HEK293 (cell line): ENCODE data around the gene FSTL5.

Experiments
- OVOL3 ChIP-seq: fragments of 450-650 bp; formaldehyde crosslinking; IDR thresholded peaks from 2 replicates; pipeline ENCODE4 v1.5.1; 2016; ENCODE audit warnings: missing biosample characterization, missing genetic modification characterization
- SCRT1 ChIP-seq: fragments of 450-650 bp; formaldehyde crosslinking; IDR thresholded peaks from 2 replicates; pipeline ENCODE4 v1.5.1; 2016; ENCODE audit warnings: missing biosample characterization, missing genetic modification characterization, borderline replicate concordance
- SETDB1 ChIP-seq: IDR thresholded peaks from one replicate; pipeline ENCODE4 v1.6.1; 2017; ENCODE audit warnings: mild to moderate bottlenecking, low read length, moderate library complexity, mixed read lengths; ENCODE audit not compliant: insufficient read length
- YY1 ChIP-seq: fragments of 450-650 bp; formaldehyde crosslinking; IDR thresholded peaks from 2 replicates; pipeline ENCODE4 v1.5.1; 2018; ENCODE audit warnings: missing biosample characterization, missing genetic modification characterization
- ZFP3 ChIP-seq: fragments of 450-650 bp; formaldehyde crosslinking; IDR thresholded peaks from 2 replicates; pipeline ENCODE4 v1.5.1; 2016; ENCODE audit warnings: low read depth, missing biosample characterization, missing genetic modification characterization
- ZNF274 ChIP-seq, 2 experiments: fragments of 200-500 bp in 1 of 2; fragments of 450-650 bp in 1 of 2; sonication (Bioruptor generic) in 1 of 2; formaldehyde crosslinking in 1 of 2; IDR thresholded peaks; 2 replicates each; pipeline versions ENCODE4 v1.5.1 to v1.6.1; 2014 to 2016; ENCODE audit warnings: borderline replicate concordance in 1 of 2, inconsistent platforms in 1 of 2, low read length in 1 of 2, missing biosample characterization in 1 of 2, missing genetic modification characterization in 1 of 2
- ZNF701 ChIP-seq: fragments of 450-650 bp; formaldehyde crosslinking; IDR thresholded peaks from 2 replicates; pipeline ENCODE4 v1.5.1; 2016; ENCODE audit warnings: missing biosample characterization, missing genetic modification characterization
- ZNF768 ChIP-seq: fragments of 450-650 bp; formaldehyde crosslinking; IDR thresholded peaks from 2 replicates; pipeline ENCODE4 v1.5.1; 2018; ENCODE audit warnings: missing biosample characterization, mild to moderate bottlenecking, missing genetic modification characterization
- ZNF776 ChIP-seq: fragments of 450-650 bp; formaldehyde crosslinking; IDR thresholded peaks from 2 replicates; pipeline ENCODE4 v1.5.0; 2017; ENCODE audit warnings: missing biosample characterization, missing genetic modification characterization, borderline replicate concordance
- TF ChIP-seq, protein P1 (sequence below): fragments of 450-650 bp; formaldehyde crosslinking; IDR thresholded peaks from 2 replicates; pipeline ENCODE4 v1.5.1; 2016; ENCODE audit warnings: missing biosample characterization, missing genetic modification characterization
- TF ChIP-seq, protein P2 (sequence below): fragments of 450-650 bp; formaldehyde crosslinking; IDR thresholded peaks from 2 replicates; pipeline ENCODE4 v1.5.1; 2016; ENCODE audit warnings: missing biosample characterization, missing genetic modification characterization

GRCh38 chr4:161656594-161656993 is 507.2 kb downstream of the FSTL5 start:
- TF ChIP-seq SETDB1 (no peak), SCRT1 (tag by site-specific recombination) (no peak), ZNF776 (tag by site-specific recombination) (no peak), ZFP3 (tag by site-specific recombination) (no peak), ZNF768 (tag by site-specific recombination) (no peak), OVOL3 (tag by site-specific recombination) (no peak), YY1 (no peak), ZNF701 (no peak), ZNF274 (IDR thresholded peaks at IDR 0.05; ENCODE audit: low read length) (no peak), ZNF274 (tag by site-specific recombination; IDR thresholded peaks at IDR 0.05; ENCODE audit: borderline replicate concordance) (no peak)
- TF ChIP-seq, protein P1, sequence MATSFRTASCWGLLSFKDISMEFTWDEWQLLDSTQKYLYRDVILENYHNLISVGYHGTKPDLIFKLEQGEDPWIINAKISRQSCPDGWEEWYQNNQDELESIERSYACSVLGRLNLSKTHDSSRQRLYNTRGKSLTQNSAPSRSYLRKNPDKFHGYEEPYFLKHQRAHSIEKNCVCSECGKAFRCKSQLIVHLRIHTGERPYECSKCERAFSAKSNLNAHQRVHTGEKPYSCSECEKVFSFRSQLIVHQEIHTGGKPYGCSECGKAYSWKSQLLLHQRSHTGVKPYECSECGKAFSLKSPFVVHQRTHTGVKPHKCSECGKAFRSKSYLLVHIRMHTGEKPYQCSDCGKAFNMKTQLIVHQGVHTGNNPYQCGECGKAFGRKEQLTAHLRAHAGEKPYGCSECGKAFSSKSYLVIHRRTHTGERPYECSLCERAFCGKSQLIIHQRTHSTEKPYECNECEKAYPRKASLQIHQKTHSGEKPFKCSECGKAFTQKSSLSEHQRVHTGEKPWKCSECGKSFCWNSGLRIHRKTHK: no peak
- TF ChIP-seq, protein P2, sequence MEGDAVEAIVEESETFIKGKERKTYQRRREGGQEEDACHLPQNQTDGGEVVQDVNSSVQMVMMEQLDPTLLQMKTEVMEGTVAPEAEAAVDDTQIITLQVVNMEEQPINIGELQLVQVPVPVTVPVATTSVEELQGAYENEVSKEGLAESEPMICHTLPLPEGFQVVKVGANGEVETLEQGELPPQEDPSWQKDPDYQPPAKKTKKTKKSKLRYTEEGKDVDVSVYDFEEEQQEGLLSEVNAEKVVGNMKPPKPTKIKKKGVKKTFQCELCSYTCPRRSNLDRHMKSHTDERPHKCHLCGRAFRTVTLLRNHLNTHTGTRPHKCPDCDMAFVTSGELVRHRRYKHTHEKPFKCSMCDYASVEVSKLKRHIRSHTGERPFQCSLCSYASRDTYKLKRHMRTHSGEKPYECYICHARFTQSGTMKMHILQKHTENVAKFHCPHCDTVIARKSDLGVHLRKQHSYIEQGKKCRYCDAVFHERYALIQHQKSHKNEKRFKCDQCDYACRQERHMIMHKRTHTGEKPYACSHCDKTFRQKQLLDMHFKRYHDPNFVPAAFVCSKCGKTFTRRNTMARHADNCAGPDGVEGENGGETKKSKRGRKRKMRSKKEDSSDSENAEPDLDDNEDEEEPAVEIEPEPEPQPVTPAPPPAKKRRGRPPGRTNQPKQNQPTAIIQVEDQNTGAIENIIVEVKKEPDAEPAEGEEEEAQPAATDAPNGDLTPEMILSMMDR (tag by site-specific recombination): no peak
